ENCODE data around the gene PLXNA2. TPM values are rescaled to one million over a fixed set of nuclear protein-coding genes. Genes with fewer than 3 reads are reported as not detected.

The PLXNA2 gene
- total RNA-seq, 1 experiment from 2014 or later: 0.89 TPM

- no peak overlapping the region for H3K27ac ChIP-seq (ENCODE audit: low read depth, low read length)
- no peak for DNase-seq (ENCODE audit: low read depth, low spot score)
- intact Hi-C loops (cut with micrococcal nuclease): no loop called here
- no peaks in the 10 kb centered on the region for H3K36me3 ChIP-seq (ENCODE audit: control insufficient read depth in 1 of 2, insufficient read depth in 2 of 2, low read length in 2 of 2)
- CTCF ChIA-PET: no interaction called here
- no peak overlapping the region for H3K9ac ChIP-seq (ENCODE audit: low read length)
- ATAC-seq: no peak
- no peak overlapping the region for H3K4me2 ChIP-seq (ENCODE audit: low read length)
- H3K4me1 ChIP-seq (ENCODE audit: control insufficient read depth in 1 of 2, insufficient read depth in 2 of 2, low read length in 2 of 2): peaks cover 3 to 11% of the 10 kb centered on the region in 2 experiments; a peak in 3 of 4 replicates
- RAD21 ChIA-PET (ENCODE audit: low non-redundant PET in 1 of 2, low total read pairs in 2 of 2, uncharacterized antibody in 2 of 2, unreplicated experiment in 2 of 2): no interaction called here
- H3K79me2 ChIP-seq (ENCODE audit: insufficient read depth, low read length): no peaks in the 10 kb centered on the region
- H3K27me3 ChIP-seq (ENCODE audit: insufficient read depth, low read length): no peaks in the 10 kb centered on the region
- BruUV-seq (replicated peaks): no TSS peak
- H3K9me2 ChIP-seq (ENCODE audit: insufficient read depth): no peaks in the 10 kb centered on the region
- POLR2A ChIA-PET: no interaction called here
- no peaks in the 10 kb centered on the region for H4K20me1 ChIP-seq (ENCODE audit: insufficient read depth)
- no peak for TF ChIP-seq YY1 (IDR thresholded peaks at IDR 0.05; ENCODE audit: extremely low read depth, insufficient replicate concordance, low read depth, low read length)
- H3K9me3 ChIP-seq (ENCODE audit: control insufficient read depth in 1 of 2, insufficient read depth in 1 of 2, low read depth in 1 of 2, low read length in 2 of 2): no peaks in the 10 kb centered on the region
- no peak overlapping the region for H2AFZ ChIP-seq (ENCODE audit: low read depth, low read length, poor library complexity, severe bottlenecking)
- no peak overlapping the region for H3K4me3 ChIP-seq (replicated peaks in 1 of 2; ENCODE audit: low read depth in 1 of 2, low read length in 2 of 2)
Observed at GRCh38 chr1:208129060-208129459, 115.1 kb downstream of the PLXNA2 start.

GRCh38 chr1:208127792-208128529 lies 116.2 kb downstream of the PLXNA2 start:
- H3K4me1 ChIP-seq (ENCODE audit: control insufficient read depth in 1 of 2, insufficient read depth in 2 of 2, low read length in 2 of 2): peaks cover 3 to 11% of the 10 kb centered on the region in 2 experiments; a peak in 3 of 4 replicates
- POLR2A ChIA-PET: no interaction called here
- H3K4me3 ChIP-seq (replicated peaks in 1 of 2; ENCODE audit: low read depth in 1 of 2, low read length in 2 of 2): no peak overlapping the region
- no peaks in the 10 kb centered on the region for H4K20me1 ChIP-seq (ENCODE audit: insufficient read depth)
- RAD21 ChIA-PET (ENCODE audit: low non-redundant PET in 1 of 2, low total read pairs in 2 of 2, uncharacterized antibody in 2 of 2, unreplicated experiment in 2 of 2): no interaction called here
- H3K79me2 ChIP-seq (ENCODE audit: insufficient read depth, low read length): no peaks in the 10 kb centered on the region
- no peaks in the 10 kb centered on the region for H3K9me2 ChIP-seq (ENCODE audit: insufficient read depth)
- no peak for DNase-seq (ENCODE audit: low read depth, low spot score)
- CTCF ChIA-PET: no interaction called here
- no TSS peak for BruUV-seq (replicated peaks)
- H3K4me2 ChIP-seq (ENCODE audit: low read length): no peak overlapping the region
- no peak for ATAC-seq
- H3K9ac ChIP-seq (ENCODE audit: low read length): no peak overlapping the region
- intact Hi-C loops (cut with micrococcal nuclease): no loop called here
- no peak for TF ChIP-seq CEBPB (IDR thresholded peaks at IDR 0.05; ENCODE audit: low read depth)
- TF ChIP-seq ZFX (IDR thresholded peaks at IDR 0.05): no peak
- no peak for TF ChIP-seq ATF3 (IDR thresholded peaks at IDR 0.05)
- TF ChIP-seq ZBTB33 (IDR thresholded peaks at IDR 0.05; ENCODE audit: extremely low read depth, insufficient replicate concordance, low read length): no peak
- TF ChIP-seq YY1 (IDR thresholded peaks at IDR 0.05; ENCODE audit: extremely low read depth, insufficient replicate concordance, low read depth, low read length): no peak
- no peak for TF ChIP-seq EZH2 (IDR thresholded peaks at IDR 0.05)
- TF ChIP-seq POLR2A (IDR thresholded peaks at IDR 0.05; ENCODE audit: borderline replicate concordance, extremely low read depth, insufficient read depth, insufficient read length): no peak
- no peak for TF ChIP-seq RAD21 (IDR thresholded peaks at IDR 0.05; ENCODE audit: low read depth)
- TF ChIP-seq POLR2AphosphoS5 (IDR thresholded peaks at IDR 0.05; ENCODE audit: low read depth, low read length): no peak
- TF ChIP-seq TCF7L2 (IDR thresholded peaks at IDR 0.05; ENCODE audit: borderline replicate concordance, extremely low read depth, insufficient read depth, insufficient read length): no peak
- 0 out of 2 replicates have a peak, but pooled peaks cover 2% of the 10 kb centered on the region for H3K27me3 ChIP-seq (ENCODE audit: insufficient read depth, low read length)
- H2AFZ ChIP-seq (ENCODE audit: low read depth, low read length, poor library complexity, severe bottlenecking): no peak overlapping the region
- H3K27ac ChIP-seq (ENCODE audit: low read depth, low read length): no peak overlapping the region
- H3K9me3 ChIP-seq (ENCODE audit: control insufficient read depth in 1 of 2, insufficient read depth in 1 of 2, low read depth in 1 of 2, low read length in 2 of 2): no peaks in the 10 kb centered on the region
- H3K36me3 ChIP-seq (ENCODE audit: control insufficient read depth in 1 of 2, insufficient read depth in 2 of 2, low read length in 2 of 2): no peaks in the 10 kb centered on the region

All from HCT116 (cell line).